Measurements from ENCODE around the gene FBXO10. TPM values are rescaled to one million over a fixed set of nuclear protein-coding genes. Genes with fewer than 3 reads are reported as not detected.

The FBXO10 gene
- total RNA-seq, 2 experiments from 2014 or later = 0.81 to 2.3 TPM

GRCh38 chr9:37625036-37625757 is 49.0 kb upstream of the FBXO10 start:
- no peaks in the 10 kb centered on the region for H3K27me3 Mint-ChIP-seq
- H3K27ac Mint-ChIP-seq = no peak overlapping the region
- no peaks in the 10 kb centered on the region for H3K9me3 Mint-ChIP-seq

GRCh38 chr9:37624073-37624472 is 47.9 kb upstream of the FBXO10 start:
- H3K36me3 Mint-ChIP-seq (ENCODE audit: low read depth) = no peaks in the 10 kb centered on the region
- ChIA-PET CTCF (no interaction called here), POLR2A (no interaction called here)
- Histone ChIP-seq H3K4me3 (ENCODE audit: low read length) (no peak overlapping the region), H3K36me3 (ENCODE audit: insufficient read depth, low read length) (no peaks in the 10 kb centered on the region), H3K27me3 (ENCODE audit: control insufficient read depth in 1 of 2, insufficient read depth in 2 of 2, low read length in 2 of 2) (no peaks in the 10 kb centered on the region), H3K4me1 (ENCODE audit: insufficient read depth, low read length) (no peaks in the 10 kb centered on the region), H3K9me3 (ENCODE audit: control insufficient read depth in 1 of 2, insufficient read depth in 1 of 2, low read length in 2 of 2) (no peaks in the 10 kb centered on the region), H3K27ac (ENCODE audit: low read depth in 1 of 2, low read length in 2 of 2) (no peak overlapping the region)
- H3K4me3 Mint-ChIP-seq = no peak overlapping the region
- DNase-seq (no peak), ATAC-seq (ENCODE audit: poor library complexity) (no peak)
- H3K4me1 Mint-ChIP-seq (ENCODE audit: low read depth) = no peaks in the 10 kb centered on the region
- H3K27ac Mint-ChIP-seq = no peak overlapping the region
- intact Hi-C loops (cut with DNase I, micrococcal nuclease) = no loop called here
- H3K27me3 Mint-ChIP-seq = no peaks in the 10 kb centered on the region
- no peak for TF ChIP-seq CTCF (IDR thresholded peaks at IDR 0.05)
- H3K9me3 Mint-ChIP-seq = no peaks in the 10 kb centered on the region

More at GRCh38 chr9:37625036-37625757, 49.0 kb upstream of the FBXO10 start:
- Histone ChIP-seq H3K36me3 (ENCODE audit: insufficient read depth, low read length) (no peaks in the 10 kb centered on the region), H3K4me1 (ENCODE audit: insufficient read depth, low read length) (no peaks in the 10 kb centered on the region), H3K27ac (ENCODE audit: low read depth in 1 of 2, low read length in 2 of 2) (no peak overlapping the region), H3K27me3 (ENCODE audit: control insufficient read depth in 1 of 2, insufficient read depth in 2 of 2, low read length in 2 of 2) (no peaks in the 10 kb centered on the region), H3K4me3 (ENCODE audit: low read length) (no peak overlapping the region), H3K9me3 (ENCODE audit: control insufficient read depth in 1 of 2, insufficient read depth in 1 of 2, low read length in 2 of 2) (no peaks in the 10 kb centered on the region)
- H3K4me3 Mint-ChIP-seq = no peak overlapping the region
- DNase-seq = no peak
- intact Hi-C loops (cut with DNase I, micrococcal nuclease) = no loop called here
- H3K4me1 Mint-ChIP-seq (ENCODE audit: low read depth) = no peaks in the 10 kb centered on the region
- ChIA-PET POLR2A (no interaction called here), CTCF (no interaction called here)
- no peaks in the 10 kb centered on the region for H3K36me3 Mint-ChIP-seq (ENCODE audit: low read depth)
- TF ChIP-seq CTCF (IDR thresholded peaks at IDR 0.05) = no peak
- no peak for ATAC-seq (ENCODE audit: poor library complexity)

GRCh38 chr9:37623267-37623666 is 47.1 kb upstream of the FBXO10 start:
- H3K4me3 Mint-ChIP-seq = no peak overlapping the region
- Histone ChIP-seq H3K36me3 (ENCODE audit: insufficient read depth, low read length) (no peaks in the 10 kb centered on the region), H3K27ac (ENCODE audit: low read depth in 1 of 2, low read length in 2 of 2) (no peak overlapping the region), H3K9me3 (ENCODE audit: control insufficient read depth in 1 of 2, insufficient read depth in 1 of 2, low read length in 2 of 2) (no peaks in the 10 kb centered on the region), H3K4me3 (ENCODE audit: low read length) (no peak overlapping the region), H3K27me3 (ENCODE audit: control insufficient read depth in 1 of 2, insufficient read depth in 2 of 2, low read length in 2 of 2) (no peaks in the 10 kb centered on the region), H3K4me1 (ENCODE audit: insufficient read depth, low read length) (no peaks in the 10 kb centered on the region)
- ChIA-PET POLR2A (no interaction called here), CTCF (no interaction called here)
- intact Hi-C loops (cut with DNase I, micrococcal nuclease) = no loop called here
- ATAC-seq (ENCODE audit: poor library complexity) (no peak), DNase-seq (no peak)
- H3K36me3 Mint-ChIP-seq (ENCODE audit: low read depth) = no peaks in the 10 kb centered on the region
- no peaks in the 10 kb centered on the region for H3K9me3 Mint-ChIP-seq
- H3K4me1 Mint-ChIP-seq (ENCODE audit: low read depth) = no peaks in the 10 kb centered on the region
- no peak overlapping the region for H3K27ac Mint-ChIP-seq
- no peak for TF ChIP-seq CTCF (IDR thresholded peaks at IDR 0.05)
- H3K27me3 Mint-ChIP-seq = peaks cover 6% of the 10 kb centered on the region
